ENCODE data around the gene RASAL1. TPM values are rescaled to one million over a fixed set of nuclear protein-coding genes. Genes with fewer than 3 reads are reported as not detected.

Gene RASAL1
- total and polyA plus RNA-seq, 2 donors (not counting 1 experiment from before 2014, with no cell fraction given) = 0.10 to 11.0 TPM

DNA sequence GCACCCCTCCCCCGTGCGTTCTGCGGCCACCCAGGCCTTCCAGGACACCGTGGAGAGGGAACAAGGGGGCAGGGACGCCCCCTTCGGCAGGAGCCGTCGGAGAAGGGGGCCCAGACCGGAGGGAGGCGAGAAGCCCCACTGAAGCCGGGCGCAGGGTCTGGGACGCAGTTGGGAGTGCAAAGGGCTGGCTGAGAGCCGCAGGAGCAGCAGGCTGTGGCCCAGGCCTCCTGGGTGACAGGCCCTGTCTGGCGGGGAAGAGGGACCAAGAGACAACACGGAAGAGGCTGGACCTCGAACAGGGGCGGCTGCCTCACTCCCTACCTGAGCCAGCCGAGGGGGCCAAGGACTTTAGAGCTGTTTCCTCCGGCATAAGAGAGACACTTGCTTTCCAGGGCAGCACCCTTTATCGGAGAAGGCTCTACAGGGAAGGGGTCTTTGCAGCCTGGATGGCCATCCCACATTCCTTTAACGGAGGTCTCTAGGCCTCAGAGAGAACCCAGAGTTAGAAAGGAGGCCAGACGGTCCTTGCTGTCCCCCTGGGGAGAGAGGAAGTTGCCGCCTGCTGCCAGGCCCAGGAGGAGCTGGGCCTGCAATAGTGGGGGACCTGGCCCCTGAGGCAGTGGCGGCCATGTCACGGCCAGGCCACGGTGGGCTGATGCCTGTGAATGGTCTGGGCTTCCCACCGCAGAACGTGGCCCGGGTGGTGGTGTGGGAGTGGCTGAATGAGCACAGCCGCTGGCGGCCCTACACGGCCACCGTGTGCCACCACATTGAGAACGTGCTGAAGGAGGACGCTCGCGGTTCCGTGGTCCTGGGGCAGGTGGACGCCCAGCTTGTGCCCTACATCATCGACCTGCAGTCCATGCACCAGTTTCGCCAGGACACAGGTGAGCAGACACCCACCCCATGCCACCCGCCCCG is 77.7 kb downstream of the RASAL1 start:
- peak overlapping the region; percentile 33 to 73 (median 69) for H3K4me3 ChIP-seq (ENCODE audit: control extremely low read depth in 1 of 5, extremely low read depth in 1 of 5, insufficient read depth in 1 of 5, low read depth in 2 of 5, low read length in 4 of 5)
- H4K20me1 ChIP-seq (ENCODE audit: control insufficient read depth, insufficient read depth, low read length, poor library complexity, severe bottlenecking) = peaks cover 15% of the 10 kb centered on the region
- Mint-ChIP-seq H3K4me3 (no peak overlapping the region), H3K27me3 (no peaks in the 10 kb centered on the region), H3K4me1 (peaks cover 45% of the 10 kb centered on the region), H3K9me3 (ENCODE audit: insufficient read depth) (no peaks in the 10 kb centered on the region), H3K27ac (peak overlapping the region; percentile 75)
- intact Hi-C loops (cut with micrococcal nuclease) = no loop called here
- CTCF ChIA-PET = interaction anchor here (1.0 to 2.2 kb wide), 6 partner anchors 9 to 117 kb away, joined by 3 to 7 read pairs (median 4); no protein-coding TSS in a partner anchor
- H3K27me3 ChIP-seq (replicated peaks in 1 of 4; ENCODE audit: control extremely low read depth in 1 of 4, control insufficient read depth in 3 of 4, insufficient read depth in 4 of 4, low read length in 3 of 4) = no peaks in the 10 kb centered on the region
- 48% methylated on average over 36 of the region's 44 CpGs for WGBS (ENCODE audit: insufficient coverage)
- H3K79me2 ChIP-seq (ENCODE audit: control insufficient read depth, insufficient read depth, low read length) = peaks cover 96% of the 10 kb centered on the region
- POLR2A ChIA-PET = interaction anchor here (0.7 kb wide), 1 partner anchor 7 kb away, joined by 3 read pairs; no protein-coding TSS in a partner anchor
- H3K36me3 ChIP-seq (replicated peaks in 1 of 2; ENCODE audit: control extremely low read depth in 1 of 2, control insufficient read depth in 1 of 2, extremely low read depth in 1 of 2, insufficient read depth in 2 of 2, low read length in 1 of 2) = peaks cover 1 to 4% of the 10 kb centered on the region in 2 experiments
- no peak for ATAC-seq (ENCODE audit: low read depth)
- H3K9me3 ChIP-seq (ENCODE audit: control extremely low read depth in 1 of 3, control insufficient read depth in 2 of 3, insufficient read depth in 1 of 3, low read length in 2 of 3) = no peaks in the 10 kb centered on the region
- peaks cover 86 to 93% of the 10 kb centered on the region in 2 donors for H3K4me1 ChIP-seq (ENCODE audit: control insufficient read depth in 2 of 2, insufficient read depth in 2 of 2, low read length in 2 of 2)
- peak overlapping the region; percentile 72 for H2AFZ ChIP-seq (ENCODE audit: insufficient read depth, low read depth, low read length, poor library complexity, severe bottlenecking)
- peak overlapping the region; percentile 71 for H3K9ac ChIP-seq (ENCODE audit: low read length)
- peak; percentile 37 for DNase-seq
- peak overlapping the region; percentile 38 to 84 for H3K27ac ChIP-seq (ENCODE audit: low read length in 2 of 2)
- peak overlapping the region; percentile 90 for H3K4me2 ChIP-seq (replicated peaks; ENCODE audit: low read depth, low read length, poor library complexity, severe bottlenecking)
- no peak for TF ChIP-seq EZH2 (IDR thresholded peaks at IDR 0.05; ENCODE audit: borderline replicate concordance, insufficient read depth, low read depth, low read length, poor library complexity, severe bottlenecking)
- TF ChIP-seq, protein P1, sequence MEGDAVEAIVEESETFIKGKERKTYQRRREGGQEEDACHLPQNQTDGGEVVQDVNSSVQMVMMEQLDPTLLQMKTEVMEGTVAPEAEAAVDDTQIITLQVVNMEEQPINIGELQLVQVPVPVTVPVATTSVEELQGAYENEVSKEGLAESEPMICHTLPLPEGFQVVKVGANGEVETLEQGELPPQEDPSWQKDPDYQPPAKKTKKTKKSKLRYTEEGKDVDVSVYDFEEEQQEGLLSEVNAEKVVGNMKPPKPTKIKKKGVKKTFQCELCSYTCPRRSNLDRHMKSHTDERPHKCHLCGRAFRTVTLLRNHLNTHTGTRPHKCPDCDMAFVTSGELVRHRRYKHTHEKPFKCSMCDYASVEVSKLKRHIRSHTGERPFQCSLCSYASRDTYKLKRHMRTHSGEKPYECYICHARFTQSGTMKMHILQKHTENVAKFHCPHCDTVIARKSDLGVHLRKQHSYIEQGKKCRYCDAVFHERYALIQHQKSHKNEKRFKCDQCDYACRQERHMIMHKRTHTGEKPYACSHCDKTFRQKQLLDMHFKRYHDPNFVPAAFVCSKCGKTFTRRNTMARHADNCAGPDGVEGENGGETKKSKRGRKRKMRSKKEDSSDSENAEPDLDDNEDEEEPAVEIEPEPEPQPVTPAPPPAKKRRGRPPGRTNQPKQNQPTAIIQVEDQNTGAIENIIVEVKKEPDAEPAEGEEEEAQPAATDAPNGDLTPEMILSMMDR (IDR thresholded peaks at IDR 0.05) = no peak
